Neural crest cell (in vitro differentiated cells): ENCODE data around the gene STK35. TPM values are rescaled to one million over a fixed set of nuclear protein-coding genes. Genes with fewer than 3 reads are reported as not detected.
A peak's percentile ranks its signal among the peaks of the same experiment; 100 is the strongest.

ENCODE experiments used
- DNase-seq: peaks from one replicate; pipeline ENCODE4 v3.0.0; 2021; ENCODE audit warnings: low read depth, mixed read lengths, low spot score
- H3K27ac Mint-ChIP-seq: one replicate; pipeline ENCODE4 v1.8.0; 2021; ENCODE audit warnings: mild to moderate bottlenecking, mixed read lengths; ENCODE audit not compliant: unreplicated experiment
- H3K27me3 Mint-ChIP-seq: 2 replicates; pipeline ENCODE4 v1.8.0; 2021; ENCODE audit warnings: low read depth, mild to moderate bottlenecking, mixed read lengths
- H3K36me3 Mint-ChIP-seq: 2 replicates; pipeline ENCODE4 v1.8.0; 2021; ENCODE audit warnings: low read depth, mild to moderate bottlenecking, mixed read lengths
- H3K4me1 Mint-ChIP-seq: 2 replicates; pipeline ENCODE4 v1.8.0; 2021; ENCODE audit warnings: mixed read lengths
- H3K4me3 Mint-ChIP-seq: one replicate; pipeline ENCODE4 v1.8.0; 2021; ENCODE audit warnings: mild to moderate bottlenecking, mixed read lengths
- H3K9me3 Mint-ChIP-seq: 2 replicates; pipeline ENCODE4 v1.8.0; 2021; ENCODE audit warnings: mixed read lengths
- CTCF ChIP-seq: fragments of 200-600 bp; sonication (generic); conservative IDR thresholded peaks from 2 replicates; pipeline ENCODE4 v1.5.0; 2021; ENCODE audit warnings: antibody characterized with exemption, mild to moderate bottlenecking
- total RNA-seq: library from RNA; stranded (reverse); gene quantifications from 2 replicates; pipeline ENCODE4 v1.2.1, GENCODE V29; 2021

Gene STK35
- total RNA-seq, 1 donor from 2014 or later: 35.7 TPM

- H3K9me3 Mint-ChIP-seq: no peaks in the 10 kb centered on the region
- no peaks in the 10 kb centered on the region for H3K27me3 Mint-ChIP-seq
- H3K4me1 Mint-ChIP-seq: peaks cover 8% of the 10 kb centered on the region
- no peak overlapping the region for H3K4me3 Mint-ChIP-seq
- DNase-seq: no peak
- no peak for TF ChIP-seq CTCF
- no peak overlapping the region for H3K27ac Mint-ChIP-seq
- no peaks in the 10 kb centered on the region for H3K36me3 Mint-ChIP-seq
Observed at GRCh38 chr20:2136275-2136674, 34.6 kb downstream of the STK35 start.

DNA sequence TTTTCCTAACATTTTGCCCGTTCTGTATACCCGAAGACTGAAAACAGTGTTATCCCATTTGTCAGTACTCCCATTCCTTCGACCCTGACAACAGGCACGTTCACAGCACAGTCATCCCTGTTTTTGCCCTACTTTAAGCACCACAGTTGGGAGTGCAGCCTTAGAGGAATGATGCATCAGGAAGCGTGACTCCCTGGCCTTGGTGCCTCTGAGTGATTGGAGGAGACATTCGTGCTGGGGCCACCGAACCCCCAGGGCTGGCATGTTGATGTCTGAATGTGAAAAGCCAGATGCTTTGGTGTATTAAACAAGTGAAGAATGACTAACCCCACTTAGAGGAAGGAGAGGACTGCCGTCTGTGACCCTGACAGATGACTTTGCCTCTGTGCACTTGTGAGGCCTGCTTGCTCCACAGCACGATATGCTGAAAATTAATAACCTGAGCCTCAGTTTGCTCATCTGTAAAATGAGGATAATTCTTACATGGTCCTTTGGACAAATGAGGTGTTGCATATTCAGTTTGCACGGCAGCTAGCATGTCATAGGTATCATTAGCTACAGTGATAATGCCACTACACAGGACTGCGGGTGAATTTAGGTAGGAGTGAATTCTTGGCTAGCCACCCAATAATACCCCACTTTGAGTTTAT, 36.0 kb downstream of the STK35 start:
- no peak overlapping the region for H3K27ac Mint-ChIP-seq
- no peak for DNase-seq
- H3K4me3 Mint-ChIP-seq: no peak overlapping the region

GRCh38 chr20:2138396-2138795, 36.8 kb downstream of the STK35 start:
- Mint-ChIP-seq H3K9me3 (no peaks in the 10 kb centered on the region), H3K27ac (no peak overlapping the region), H3K4me1 (peaks cover under 1% of the 10 kb centered on the region), H3K36me3 (no peaks in the 10 kb centered on the region), H3K27me3 (no peaks in the 10 kb centered on the region), H3K4me3 (no peak overlapping the region)
- DNase-seq: no peak
- TF ChIP-seq CTCF: no peak

More for the DNA sequence above, 36.0 kb downstream of the STK35 start:
- no peaks in the 10 kb centered on the region for H3K27me3 Mint-ChIP-seq
- H3K9me3 Mint-ChIP-seq: no peaks in the 10 kb centered on the region
- H3K4me1 Mint-ChIP-seq: peaks cover 8% of the 10 kb centered on the region
- no peaks in the 10 kb centered on the region for H3K36me3 Mint-ChIP-seq
- TF ChIP-seq CTCF: no peak

DNA sequence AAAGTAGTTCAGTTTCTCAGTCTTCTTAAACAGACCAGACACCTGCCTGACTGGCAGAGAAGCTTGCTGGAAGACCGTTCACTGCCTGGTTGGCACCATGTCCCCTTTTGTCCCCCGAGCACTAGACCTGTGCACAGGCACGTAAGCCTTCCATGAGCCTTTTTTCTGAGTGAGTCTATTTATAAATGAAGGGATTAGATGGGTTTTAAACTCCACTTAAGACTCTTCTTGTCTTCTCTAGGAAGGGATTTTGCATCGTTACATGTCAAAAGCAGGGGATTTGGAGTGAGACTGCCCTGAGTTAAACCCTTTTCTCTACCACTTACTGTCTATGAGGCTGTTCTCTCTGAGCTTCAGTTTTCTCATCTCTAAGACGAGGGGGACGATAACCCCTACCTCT, 37.6 kb downstream of the STK35 start:
- Mint-ChIP-seq H3K9me3 (no peaks in the 10 kb centered on the region), H3K4me3 (no peak overlapping the region), H3K36me3 (no peaks in the 10 kb centered on the region), H3K27me3 (no peaks in the 10 kb centered on the region), H3K27ac (peak overlapping the region; percentile 55), H3K4me1 (no peaks in the 10 kb centered on the region)
- DNase-seq: no peak
- no peak for TF ChIP-seq CTCF

DNA sequence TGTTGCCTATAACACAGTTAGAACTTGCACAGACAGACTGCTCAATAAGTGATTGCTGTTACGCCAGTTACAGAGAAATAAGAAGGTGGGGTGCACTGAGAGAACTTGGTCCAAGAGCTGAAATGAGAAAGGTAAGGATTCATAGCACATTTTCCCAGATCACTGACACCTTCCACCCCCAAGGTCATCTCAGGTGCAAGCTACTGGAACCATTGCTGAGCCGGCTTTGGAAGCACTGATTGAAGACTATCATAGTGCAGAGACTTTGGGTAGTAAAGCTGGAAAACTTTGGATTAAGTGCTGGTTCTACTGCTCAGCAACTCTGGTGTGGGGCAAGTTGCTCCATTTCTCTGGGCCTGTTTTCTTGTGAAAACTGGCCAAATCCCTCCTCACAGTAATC, 38.1 kb downstream of the STK35 start:
- no peak for TF ChIP-seq CTCF
- no peak overlapping the region for H3K4me3 Mint-ChIP-seq
- peak overlapping the region; percentile 55 for H3K27ac Mint-ChIP-seq
- no peaks in the 10 kb centered on the region for H3K36me3 Mint-ChIP-seq
- no peaks in the 10 kb centered on the region for H3K9me3 Mint-ChIP-seq
- H3K27me3 Mint-ChIP-seq: no peaks in the 10 kb centered on the region
- no peak for DNase-seq
- H3K4me1 Mint-ChIP-seq: no peaks in the 10 kb centered on the region
